Measurements from ENCODE around the gene RASGRF2.

The RASGRF2 gene

GRCh38 chr5:81222285-81222684 is 262.1 kb downstream of the RASGRF2 start:
- DNase-seq (ENCODE audit: insufficient read length) (no peak), FAIRE-seq (no peak)
- TF ChIP-seq TAF1 (IDR thresholded peaks at IDR 0.05; ENCODE audit: borderline replicate concordance, low read depth, low read length) (no peak), POLR2AphosphoS5 (IDR thresholded peaks at IDR 0.05; ENCODE audit: low read depth, low read length) (no peak), POLR2A (IDR thresholded peaks at IDR 0.05; ENCODE audit: low read depth, low read length) (no peak)

GRCh38 chr5:81225463-81225862 is 265.3 kb downstream of the RASGRF2 start:
- TF ChIP-seq POLR2AphosphoS5 (IDR thresholded peaks at IDR 0.05; ENCODE audit: low read depth, low read length) (no peak), POLR2A (IDR thresholded peaks at IDR 0.05; ENCODE audit: low read depth, low read length) (no peak), TAF1 (IDR thresholded peaks at IDR 0.05; ENCODE audit: borderline replicate concordance, low read depth, low read length) (no peak)
- no peak for DNase-seq (ENCODE audit: insufficient read length)
- FAIRE-seq = peak; percentile 65

- no peak for TF ChIP-seq POLR2AphosphoS5 (IDR thresholded peaks at IDR 0.05; ENCODE audit: low read depth, low read length)
- no peak for TF ChIP-seq TAF1 (IDR thresholded peaks at IDR 0.05; ENCODE audit: borderline replicate concordance, low read depth, low read length)
- TF ChIP-seq POLR2A (IDR thresholded peaks at IDR 0.05; ENCODE audit: low read depth, low read length) = no peak
- no peak for FAIRE-seq
- DNase-seq (ENCODE audit: insufficient read length) = no peak
These were observed 266.1 kb downstream of the RASGRF2 start for GRCh38 chr5:81226286-81226685.

- TF ChIP-seq TAF1 (IDR thresholded peaks at IDR 0.05; ENCODE audit: borderline replicate concordance, low read depth, low read length) = no peak
- no peak for TF ChIP-seq POLR2A (IDR thresholded peaks at IDR 0.05; ENCODE audit: low read depth, low read length)
- no peak for TF ChIP-seq POLR2AphosphoS5 (IDR thresholded peaks at IDR 0.05; ENCODE audit: low read depth, low read length)
- no peak for DNase-seq (ENCODE audit: insufficient read length)
- no peak for FAIRE-seq
These were observed 266.8 kb downstream of the RASGRF2 start for GRCh38 chr5:81226949-81227348.

GRCh38 chr5:81228084-81228483 is 267.9 kb downstream of the RASGRF2 start:
- FAIRE-seq (no peak), DNase-seq (ENCODE audit: insufficient read length) (no peak)
- TF ChIP-seq POLR2AphosphoS5 (IDR thresholded peaks at IDR 0.05; ENCODE audit: low read depth, low read length) (no peak), POLR2A (IDR thresholded peaks at IDR 0.05; ENCODE audit: low read depth, low read length) (no peak), TAF1 (IDR thresholded peaks at IDR 0.05; ENCODE audit: borderline replicate concordance, low read depth, low read length) (no peak)

- no peak for TF ChIP-seq POLR2A (IDR thresholded peaks at IDR 0.05; ENCODE audit: low read depth, low read length)
- no peak for TF ChIP-seq TAF1 (IDR thresholded peaks at IDR 0.05; ENCODE audit: borderline replicate concordance, low read depth, low read length)
- TF ChIP-seq POLR2AphosphoS5 (IDR thresholded peaks at IDR 0.05; ENCODE audit: low read depth, low read length) = no peak
- FAIRE-seq (no peak), DNase-seq (ENCODE audit: insufficient read length) (no peak)
These were observed 270.3 kb downstream of the RASGRF2 start for GRCh38 chr5:81230416-81230815.

GRCh38 chr5:81232464-81233079 is 272.4 kb downstream of the RASGRF2 start:
- TF ChIP-seq POLR2AphosphoS5 (IDR thresholded peaks at IDR 0.05; ENCODE audit: low read depth, low read length) (no peak), TAF1 (IDR thresholded peaks at IDR 0.05; ENCODE audit: borderline replicate concordance, low read depth, low read length) (no peak), POLR2A (IDR thresholded peaks at IDR 0.05; ENCODE audit: low read depth, low read length) (no peak)
- no peak for FAIRE-seq
- DNase-seq (ENCODE audit: insufficient read length) = no peak

- FAIRE-seq = no peak
These were observed 273.0 kb downstream of the RASGRF2 start, which contains the start of gene CKMT2 for GRCh38 chr5:81233080-81233634. TSS of gene CKMT2 (plus strand) at chr5:81233322. CDS start at chr5:81251133, 17,811 bp downstream.

GRCh38 chr5:81234299-81234698 is 274.1 kb downstream of the RASGRF2 start:
- FAIRE-seq (no peak), DNase-seq (ENCODE audit: insufficient read length) (no peak)
- TF ChIP-seq POLR2A (IDR thresholded peaks at IDR 0.05; ENCODE audit: low read depth, low read length) = no peak
- TF ChIP-seq POLR2AphosphoS5 (IDR thresholded peaks at IDR 0.05; ENCODE audit: low read depth, low read length) = no peak

More at GRCh38 chr5:81233080-81233634, 273.0 kb downstream of the RASGRF2 start, which contains the start of gene CKMT2:
- DNase-seq (ENCODE audit: insufficient read length) = no peak
- no peak for TF ChIP-seq POLR2A (IDR thresholded peaks at IDR 0.05; ENCODE audit: low read depth, low read length)
- no peak for TF ChIP-seq TAF1 (IDR thresholded peaks at IDR 0.05; ENCODE audit: borderline replicate concordance, low read depth, low read length)
- no peak for TF ChIP-seq POLR2AphosphoS5 (IDR thresholded peaks at IDR 0.05; ENCODE audit: low read depth, low read length)

- no peak for TF ChIP-seq POLR2AphosphoS5 (IDR thresholded peaks at IDR 0.05; ENCODE audit: low read depth, low read length)
- TF ChIP-seq POLR2A (IDR thresholded peaks at IDR 0.05; ENCODE audit: low read depth, low read length) = no peak
- TF ChIP-seq TAF1 (IDR thresholded peaks at IDR 0.05; ENCODE audit: borderline replicate concordance, low read depth, low read length) = no peak
- FAIRE-seq = no peak
- DNase-seq (ENCODE audit: insufficient read length) = no peak
These were observed 274.6 kb downstream of the RASGRF2 start for GRCh38 chr5:81234801-81235200.

GRCh38 chr5:81235287-81236072 is 275.3 kb downstream of the RASGRF2 start:
- TF ChIP-seq TAF1 (IDR thresholded peaks at IDR 0.05; ENCODE audit: borderline replicate concordance, low read depth, low read length) (no peak), POLR2AphosphoS5 (IDR thresholded peaks at IDR 0.05; ENCODE audit: low read depth, low read length) (no peak), POLR2A (IDR thresholded peaks at IDR 0.05; ENCODE audit: low read depth, low read length) (no peak)
- DNase-seq (ENCODE audit: insufficient read length) (no peak), FAIRE-seq (no peak)
